Glutamatergic neuron (in vitro differentiated cells): ENCODE results near the gene TMPRSS2. TPM values are rescaled to one million over a fixed set of nuclear protein-coding genes. Genes with fewer than 3 reads are reported as not detected.

ENCODE experiments used
- DNase-seq: peaks from one replicate; pipeline ENCODE4 v3.0.0; 2022
- H3K27ac Mint-ChIP-seq: one replicate; pipeline ENCODE4 v1.8.0; 2020; ENCODE audit warnings: mild to moderate bottlenecking, mixed read lengths, inconsistent platforms; ENCODE audit not compliant: unreplicated experiment
- H3K27me3 Mint-ChIP-seq: one replicate; pipeline ENCODE4 v1.8.0; 2020; ENCODE audit warnings: mild to moderate bottlenecking, moderate library complexity, mixed read lengths, inconsistent platforms; ENCODE audit not compliant: unreplicated experiment
- H3K36me3 Mint-ChIP-seq: one replicate; pipeline ENCODE4 v1.8.0; 2020; ENCODE audit warnings: mild to moderate bottlenecking, mixed read lengths, inconsistent platforms; ENCODE audit not compliant: unreplicated experiment
- H3K4me1 Mint-ChIP-seq: one replicate; pipeline ENCODE4 v1.8.0; 2020; ENCODE audit warnings: mild to moderate bottlenecking, low read depth, mixed read lengths, inconsistent platforms; ENCODE audit not compliant: unreplicated experiment
- H3K4me3 Mint-ChIP-seq: one replicate; pipeline ENCODE4 v1.8.0; 2020; ENCODE audit warnings: mild to moderate bottlenecking, mixed read lengths, inconsistent platforms; ENCODE audit not compliant: unreplicated experiment
- H3K9me3 Mint-ChIP-seq: one replicate; pipeline ENCODE4 v1.8.0; 2020; ENCODE audit warnings: mild to moderate bottlenecking, moderate library complexity, mixed read lengths, inconsistent platforms; ENCODE audit not compliant: unreplicated experiment
- CTCF ChIP-seq: fragments of 200-600 bp; sonication (generic); IDR thresholded peaks from one replicate; pipeline ENCODE4 v1.5.0; 2021; ENCODE audit not compliant: partially characterized antibody, unreplicated experiment
- total RNA-seq: library from RNA; stranded (reverse); fragmentation: NEBNext Ultra II Directional; extraction: Animal tissue kit (Norgen Biotek cat#: 25700); gene quantifications from one replicate; pipeline ENCODE4 v1.2.1, GENCODE V29; 2021; ENCODE audit not compliant: unreplicated experiment

Gene TMPRSS2
- total RNA-seq, 1 donor from 2014 or later: not detected

- Mint-ChIP-seq H3K27me3 (peaks cover 2% of the 10 kb centered on the region), H3K36me3 (no peaks in the 10 kb centered on the region), H3K27ac (no peak overlapping the region), H3K4me1 (no peaks in the 10 kb centered on the region), H3K9me3 (peaks cover 2% of the 10 kb centered on the region), H3K4me3 (no peak overlapping the region)
- TF ChIP-seq CTCF: no peak
- no peak for DNase-seq
Observed at GRCh38 chr21:41500363-41500762, 7.6 kb downstream of the TMPRSS2 start.

GRCh38 chr21:41499920-41500319 is 8.0 kb downstream of the TMPRSS2 start:
- peaks cover 2% of the 10 kb centered on the region for H3K27me3 Mint-ChIP-seq
- TF ChIP-seq CTCF: no peak

GRCh38 chr21:41497788-41498187 is 10.2 kb downstream of the TMPRSS2 start:
- Mint-ChIP-seq H3K27me3 (peaks cover 2% of the 10 kb centered on the region), H3K9me3 (peaks cover 2% of the 10 kb centered on the region), H3K27ac (no peak overlapping the region), H3K36me3 (no peaks in the 10 kb centered on the region), H3K4me1 (no peaks in the 10 kb centered on the region), H3K4me3 (no peak overlapping the region)
- no peak for TF ChIP-seq CTCF
- no peak for DNase-seq

More at GRCh38 chr21:41499920-41500319, 8.0 kb downstream of the TMPRSS2 start:
- Mint-ChIP-seq H3K4me3 (no peak overlapping the region), H3K4me1 (no peaks in the 10 kb centered on the region), H3K36me3 (no peaks in the 10 kb centered on the region), H3K27ac (no peak overlapping the region), H3K9me3 (peaks cover 2% of the 10 kb centered on the region)
- no peak for DNase-seq

- no peak for TF ChIP-seq CTCF
- DNase-seq: no peak
- Mint-ChIP-seq H3K27me3 (peaks cover 2% of the 10 kb centered on the region), H3K4me3 (no peak overlapping the region), H3K27ac (no peak overlapping the region), H3K9me3 (peaks cover 2% of the 10 kb centered on the region), H3K4me1 (no peaks in the 10 kb centered on the region), H3K36me3 (no peaks in the 10 kb centered on the region)
Observed at GRCh38 chr21:41497008-41497407, 10.9 kb downstream of the TMPRSS2 start.

GRCh38 chr21:41494242-41494641 is 13.7 kb downstream of the TMPRSS2 start:
- Mint-ChIP-seq H3K4me1 (no peaks in the 10 kb centered on the region), H3K4me3 (no peak overlapping the region), H3K27me3 (no peaks in the 10 kb centered on the region), H3K36me3 (no peaks in the 10 kb centered on the region), H3K9me3 (no peaks in the 10 kb centered on the region), H3K27ac (no peak overlapping the region)
- DNase-seq: no peak
- no peak for TF ChIP-seq CTCF
